CD4-positive, alpha-beta T cell treated with Interleukin-15 for 4 hours (primary cell): ENCODE results near the gene STX1B.

Experiments
- DNase-seq: peaks from one replicate; pipeline ENCODE4 v3.0.0-alpha.2; 2020; ENCODE audit warnings: low spot score

Gene STX1B

DNA sequence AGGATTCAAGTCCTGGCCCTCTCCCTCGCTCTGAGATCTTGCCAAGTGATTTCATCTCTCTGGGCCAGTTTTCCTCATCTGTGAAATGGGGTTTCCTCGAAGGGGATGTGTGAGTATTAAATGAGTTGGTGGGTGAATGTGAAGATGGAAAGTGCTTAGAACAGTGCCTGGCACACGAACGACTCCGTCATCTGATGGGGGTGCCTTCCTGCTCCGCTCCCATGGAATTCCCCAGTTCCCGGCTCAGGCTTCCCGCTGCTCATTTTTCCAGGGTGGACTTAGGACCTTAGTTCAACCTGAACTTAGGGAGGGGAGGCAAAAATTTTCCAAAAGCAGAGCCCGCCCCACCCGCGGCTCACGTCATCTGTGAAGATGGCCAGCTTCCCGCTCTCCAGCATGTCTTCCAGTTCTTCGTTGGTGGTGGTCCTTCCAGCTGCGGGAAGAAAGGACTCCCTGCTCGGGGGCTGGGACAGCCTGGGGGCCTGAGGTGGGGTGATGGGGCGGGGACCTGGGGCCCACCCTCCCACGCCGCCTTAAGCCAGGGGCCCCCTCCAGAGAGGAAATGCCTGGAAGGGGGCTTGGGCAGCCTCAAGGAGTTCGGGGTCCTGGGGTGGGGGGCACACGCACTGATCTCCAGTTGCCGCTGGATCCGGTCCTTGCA is 14.0 kb downstream of the STX1B start:
- DNase-seq: no peak

DNA sequence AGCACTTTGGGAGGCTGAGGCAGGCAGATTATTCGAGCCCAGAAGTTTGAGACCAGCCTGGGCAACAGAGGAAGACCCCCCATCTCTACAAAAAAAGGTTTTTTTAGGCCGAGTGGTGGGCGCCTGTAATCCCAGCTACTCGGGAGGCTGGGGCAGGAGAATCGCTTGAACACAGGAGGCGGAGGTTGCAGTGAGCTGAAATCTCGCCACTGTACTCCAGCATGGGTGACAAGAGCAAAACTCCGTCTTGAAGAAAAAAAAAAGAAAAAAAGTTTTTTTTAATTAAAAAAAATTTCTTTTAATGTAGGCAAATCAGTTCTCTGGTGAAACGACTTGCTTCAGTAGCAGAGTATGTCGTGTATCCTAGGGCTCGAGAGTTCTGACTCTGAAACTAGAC is 14.5 kb downstream of the STX1B start:
- no peak for DNase-seq

DNA sequence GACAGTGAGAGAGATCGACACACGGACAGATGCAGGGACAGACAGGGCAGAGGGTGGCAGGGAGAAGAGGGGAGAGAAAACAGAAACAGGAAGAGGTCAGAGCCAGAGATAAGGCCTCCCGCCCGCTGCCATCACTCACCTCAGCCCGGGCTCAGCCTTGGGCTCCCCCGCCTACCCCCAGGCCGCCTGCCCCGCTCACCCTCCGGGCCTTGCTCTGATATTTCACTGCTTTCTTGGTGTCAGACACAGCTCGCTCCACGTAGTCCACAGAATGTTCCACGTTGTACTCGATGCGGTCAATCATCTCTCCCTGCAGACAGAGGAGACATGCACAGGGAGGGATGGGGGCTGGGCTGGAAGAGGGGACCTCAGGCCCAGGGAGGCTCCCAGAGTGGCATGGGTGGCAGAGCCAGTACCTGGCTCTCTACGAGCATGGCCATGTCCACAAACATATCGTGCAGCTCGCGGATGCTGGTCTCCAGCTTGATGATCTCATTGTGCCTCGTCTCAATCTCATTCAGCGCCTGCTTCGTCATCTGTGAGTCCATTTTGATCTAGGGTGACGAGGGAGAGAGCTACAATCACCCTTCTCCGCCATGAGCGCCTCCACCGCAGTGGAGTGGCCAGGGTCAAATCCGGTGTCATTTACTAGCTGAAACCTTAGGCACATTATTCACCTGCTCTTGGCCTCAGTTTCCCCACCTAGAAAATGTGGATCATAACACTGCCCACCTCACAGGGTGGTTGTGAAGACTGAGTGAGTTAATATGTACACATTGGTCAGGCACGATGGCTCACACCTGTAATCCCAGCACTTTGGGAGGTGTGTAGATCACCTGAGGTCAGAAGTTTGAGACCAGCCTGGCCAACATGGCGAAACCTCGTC is 17.3 kb downstream of the STX1B start:
- no peak for DNase-seq

DNA sequence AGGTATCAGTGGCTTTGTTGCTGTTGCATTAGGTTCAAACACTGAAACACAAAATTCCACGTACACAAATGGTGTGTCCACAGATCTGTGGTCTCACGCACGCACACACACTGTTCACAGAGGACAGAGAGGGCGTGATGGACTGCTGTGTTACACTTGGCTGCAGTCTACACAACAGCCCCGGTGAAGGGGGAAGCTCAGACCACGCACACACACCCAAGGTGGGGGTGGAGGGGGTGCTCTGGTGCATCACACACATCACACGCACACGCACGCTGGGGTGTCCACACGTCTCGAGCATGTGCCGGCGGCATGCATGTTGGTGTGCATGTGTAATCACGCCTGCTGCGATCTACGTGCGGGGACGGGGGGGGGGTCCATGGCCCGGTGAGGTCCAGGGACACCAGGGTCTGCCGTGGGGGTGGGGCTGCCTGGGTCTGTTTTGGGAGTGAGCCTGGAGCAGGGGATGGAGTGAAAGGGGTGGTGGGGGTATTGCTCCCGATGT is 18.1 kb downstream of the STX1B start:
- no peak for DNase-seq

DNA sequence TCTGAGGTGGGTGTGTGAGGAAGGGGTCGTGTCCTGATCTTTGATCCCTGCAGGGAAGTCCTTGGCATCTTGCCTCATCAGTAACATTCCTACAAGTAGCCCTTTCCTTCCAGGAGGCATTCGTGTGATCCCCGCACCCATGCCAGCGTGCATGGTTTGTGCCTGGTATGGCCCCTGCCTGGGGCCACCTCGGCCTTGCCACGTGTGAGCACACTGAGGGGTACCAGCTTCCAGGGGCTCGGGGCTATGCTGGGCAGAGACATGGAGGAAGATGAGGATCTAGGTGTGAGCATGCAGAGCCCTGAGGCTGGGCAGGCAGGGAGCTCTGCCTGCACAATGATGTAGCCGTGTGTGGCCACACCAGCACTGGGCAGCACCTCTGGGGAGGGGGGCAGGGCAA is 19.4 kb downstream of the STX1B start:
- DNase-seq: no peak

DNA sequence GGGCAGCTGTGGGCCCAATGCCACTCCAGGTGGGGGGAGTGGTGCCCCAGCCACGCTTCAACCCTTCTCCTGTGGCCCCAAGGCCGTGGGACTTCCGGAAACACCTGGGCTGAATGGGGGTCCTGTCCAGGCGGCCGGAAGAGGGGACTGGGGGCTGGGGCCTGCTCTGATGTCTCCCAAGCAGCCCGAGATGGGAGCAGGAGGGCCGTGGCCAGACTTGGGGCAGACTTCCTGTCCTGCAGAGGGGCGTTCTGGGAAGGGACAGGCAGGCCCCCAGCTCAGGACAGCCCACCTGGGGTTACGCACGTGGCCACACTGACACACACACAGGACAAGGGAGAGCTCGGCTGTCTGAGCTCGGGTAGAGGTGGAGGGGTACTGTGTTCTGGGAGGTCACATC is 20.3 kb downstream of the STX1B start:
- DNase-seq: no peak

DNA sequence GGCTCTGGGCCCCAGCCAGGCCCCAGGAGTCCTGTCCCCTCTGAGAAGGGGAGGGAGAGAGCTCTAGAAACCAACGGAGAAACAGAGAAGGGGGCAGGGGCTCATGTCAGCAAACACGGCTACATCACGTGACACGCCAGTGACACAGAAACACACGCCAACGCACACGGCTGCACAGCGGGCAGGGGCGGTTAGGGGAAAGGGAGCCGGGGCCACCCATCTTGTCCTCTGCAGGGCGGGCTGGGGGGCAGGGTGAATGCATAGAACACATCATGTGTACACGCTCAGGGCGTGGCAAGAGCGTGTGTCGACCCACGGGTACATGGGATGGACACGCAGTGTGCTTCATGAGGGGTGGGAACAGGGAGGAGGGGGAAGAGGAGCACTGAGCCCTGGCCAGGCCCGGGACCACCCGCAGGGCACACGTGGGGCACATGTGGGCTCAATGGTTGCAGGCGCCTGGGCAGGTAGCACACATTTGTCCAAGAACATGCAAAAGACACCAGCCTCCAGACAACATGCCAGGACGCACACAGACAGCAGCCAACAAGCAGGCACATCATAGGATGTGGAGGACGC is 20.9 kb downstream of the STX1B start:
- DNase-seq: no peak

DNA sequence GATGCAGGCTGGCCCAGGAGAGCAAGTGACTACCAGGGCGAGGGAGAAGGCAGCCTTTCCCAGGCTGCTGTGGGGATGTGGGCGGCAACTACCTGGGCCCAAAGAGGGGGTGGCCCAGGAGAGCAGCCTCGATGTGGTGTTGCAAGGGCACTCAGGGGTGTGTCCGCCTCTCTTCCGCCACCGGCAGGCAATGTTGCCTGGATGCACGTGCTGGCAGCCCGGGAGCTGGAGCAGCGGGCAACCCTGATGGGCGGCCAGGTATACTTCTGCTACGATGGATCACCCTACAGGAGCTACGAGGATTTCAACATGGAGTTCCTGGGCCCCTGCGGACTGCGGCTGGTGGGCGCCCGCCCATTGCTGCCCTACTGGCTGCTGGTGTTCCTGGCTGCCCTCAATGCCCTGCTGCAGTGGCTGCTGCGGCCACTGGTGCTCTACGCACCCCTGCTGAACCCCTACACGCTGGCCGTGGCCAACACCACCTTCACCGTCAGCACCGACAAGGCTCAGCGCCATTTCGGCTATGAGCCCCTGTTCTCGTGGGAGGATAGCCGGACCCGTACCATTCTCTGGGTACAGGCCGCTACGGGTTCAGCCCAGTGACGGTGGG is 22.8 kb downstream of the STX1B start:
- DNase-seq: no peak

DNA sequence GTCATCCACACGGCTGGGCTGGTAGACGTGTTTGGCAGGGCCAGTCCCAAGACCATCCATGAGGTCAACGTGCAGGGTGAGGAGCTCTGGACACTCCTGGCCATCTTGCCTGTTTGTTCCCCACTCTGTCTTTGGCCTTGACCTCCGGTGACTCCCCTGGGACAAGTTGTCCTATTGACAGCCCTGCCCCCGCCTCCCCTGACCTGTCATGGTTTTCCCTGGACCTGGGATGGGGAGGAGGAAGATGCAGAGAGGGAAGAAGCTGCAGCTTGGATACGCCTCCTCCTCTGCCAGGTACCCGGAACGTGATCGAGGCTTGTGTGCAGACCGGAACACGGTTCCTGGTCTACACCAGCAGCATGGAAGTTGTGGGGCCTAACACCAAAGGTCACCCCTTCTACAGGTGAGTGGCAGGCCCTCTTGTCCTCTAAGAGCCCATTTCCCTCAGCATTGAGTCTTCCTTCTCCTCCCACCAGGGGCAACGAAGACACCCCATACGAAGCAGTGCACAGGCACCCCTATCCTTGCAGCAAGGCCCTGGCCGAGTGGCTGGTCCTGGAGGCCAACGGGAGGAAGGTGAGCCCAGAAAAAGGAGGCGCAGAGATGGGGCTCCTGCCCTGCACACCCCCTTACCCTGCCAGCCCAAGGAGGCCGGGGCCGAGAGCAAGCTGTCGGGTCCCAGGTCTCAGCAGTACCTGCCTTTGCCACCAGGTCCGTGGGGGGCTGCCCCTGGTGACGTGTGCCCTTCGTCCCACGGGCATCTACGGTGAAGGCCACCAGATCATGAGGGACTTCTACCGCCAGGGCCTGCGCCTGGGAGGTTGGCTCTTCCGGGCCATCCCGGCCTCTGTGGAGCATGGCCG is 24.1 kb downstream of the STX1B start:
- no peak for DNase-seq

DNA sequence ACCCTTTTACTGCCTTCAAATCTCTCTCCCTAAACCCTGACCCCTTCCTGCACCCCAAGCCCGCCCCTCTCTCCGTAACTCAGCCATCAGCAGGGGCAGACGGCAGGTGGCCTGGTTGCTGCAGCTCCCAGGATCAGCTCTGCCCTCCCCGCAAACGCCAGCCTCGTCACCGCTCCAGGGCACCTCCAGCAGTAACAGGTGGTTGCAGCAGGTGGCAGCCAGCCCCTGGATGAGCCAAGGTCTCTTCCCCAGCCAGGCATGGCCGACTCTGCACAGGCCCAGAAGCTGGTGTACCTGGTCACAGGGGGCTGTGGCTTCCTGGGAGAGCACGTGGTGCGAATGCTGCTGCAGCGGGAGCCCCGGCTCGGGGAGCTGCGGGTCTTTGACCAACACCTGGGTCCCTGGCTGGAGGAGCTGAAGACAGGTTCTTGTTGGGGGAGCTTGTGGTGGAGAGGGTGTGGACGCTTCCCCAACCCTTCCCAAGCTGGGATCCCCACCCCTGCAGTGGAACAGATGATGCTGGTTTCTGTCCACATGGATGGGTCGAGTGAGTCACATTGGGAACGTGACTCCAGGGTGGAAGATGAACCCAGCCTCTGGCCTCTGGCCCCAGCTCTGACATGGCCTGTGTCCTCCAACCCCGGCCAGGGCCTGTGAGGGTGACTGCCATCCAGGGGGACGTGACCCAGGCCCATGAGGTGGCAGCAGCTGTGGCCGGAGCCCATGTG is 24.9 kb downstream of the STX1B start:
- no peak for DNase-seq

DNA sequence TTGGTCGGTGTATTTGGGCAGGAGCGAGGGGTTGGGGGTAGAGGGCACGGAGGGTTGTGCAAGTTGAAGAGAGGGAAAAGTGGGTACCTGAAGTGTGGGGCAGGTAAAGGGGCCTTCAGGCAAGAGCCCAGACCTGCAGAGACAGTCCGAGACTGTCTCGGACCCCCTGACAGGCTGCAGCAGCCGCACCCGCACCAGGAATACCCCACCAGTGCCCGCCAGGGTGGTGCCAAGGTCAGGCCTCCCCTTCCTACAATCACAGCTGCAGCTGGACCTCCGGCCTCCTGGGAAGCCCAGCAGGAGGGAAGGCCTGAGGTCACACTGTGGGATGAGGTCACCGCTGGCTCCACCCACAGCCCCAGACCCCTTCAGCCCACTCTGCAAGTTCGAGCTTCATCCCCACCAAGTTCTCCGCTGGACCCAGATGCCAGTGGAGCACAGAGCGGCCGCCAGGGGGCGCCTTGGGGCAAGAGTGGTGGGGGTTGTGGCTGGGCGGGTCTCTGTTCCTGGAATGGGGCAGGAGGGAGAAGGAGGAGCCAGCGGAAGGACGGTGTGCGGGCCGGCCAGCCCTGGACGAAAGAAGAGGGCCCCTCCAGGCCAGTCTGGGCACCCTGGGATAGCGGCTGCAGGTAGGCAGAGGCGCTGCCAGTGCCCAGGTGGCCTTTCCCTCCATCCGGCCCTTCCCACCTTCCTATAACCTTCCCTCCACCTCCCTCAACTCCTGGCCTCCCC is 25.6 kb downstream of the STX1B start, which contains the start of gene HSD3B7:
Gene HSD3B7 (plus strand): TSS at position 539 of the 732 bp plus-strand sequence. CDS start 452 bp downstream, outside the sequence.
- DNase-seq: peak; percentile 77

DNA sequence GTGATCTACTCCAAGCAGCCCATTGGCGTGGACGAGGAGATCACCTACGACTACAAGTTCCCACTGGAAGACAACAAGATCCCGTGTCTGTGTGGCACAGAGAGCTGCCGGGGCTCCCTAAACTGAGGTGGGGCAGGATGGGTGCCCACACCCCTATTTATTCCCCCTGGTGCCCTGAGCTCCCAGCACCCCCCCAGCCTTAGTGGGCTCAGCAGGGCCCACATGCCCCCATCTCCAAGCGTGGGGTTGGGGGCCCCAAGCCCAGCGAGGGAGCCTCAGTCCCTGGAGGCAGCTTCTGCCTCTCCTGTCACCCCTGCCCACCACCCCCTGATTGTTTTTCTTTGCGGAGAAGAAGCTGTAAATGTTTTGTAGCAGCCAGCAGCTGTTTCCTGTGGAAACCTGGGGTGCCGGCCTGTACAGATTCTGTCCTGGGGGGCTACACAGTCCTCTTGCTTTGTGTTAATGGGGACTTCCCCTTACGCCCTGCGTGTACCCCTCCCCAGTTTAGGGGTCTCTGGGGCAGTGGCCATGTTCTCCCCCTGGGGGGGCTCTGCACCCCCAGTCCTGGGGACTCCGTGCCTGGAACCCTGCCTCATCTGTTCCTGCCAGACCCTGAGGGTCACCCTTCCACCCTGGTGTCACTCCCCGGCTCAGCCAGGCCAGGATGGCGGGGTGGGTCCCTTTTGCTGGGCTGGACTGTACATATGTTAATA is 26.4 kb downstream of the STX1B start:
- no peak for DNase-seq

DNA sequence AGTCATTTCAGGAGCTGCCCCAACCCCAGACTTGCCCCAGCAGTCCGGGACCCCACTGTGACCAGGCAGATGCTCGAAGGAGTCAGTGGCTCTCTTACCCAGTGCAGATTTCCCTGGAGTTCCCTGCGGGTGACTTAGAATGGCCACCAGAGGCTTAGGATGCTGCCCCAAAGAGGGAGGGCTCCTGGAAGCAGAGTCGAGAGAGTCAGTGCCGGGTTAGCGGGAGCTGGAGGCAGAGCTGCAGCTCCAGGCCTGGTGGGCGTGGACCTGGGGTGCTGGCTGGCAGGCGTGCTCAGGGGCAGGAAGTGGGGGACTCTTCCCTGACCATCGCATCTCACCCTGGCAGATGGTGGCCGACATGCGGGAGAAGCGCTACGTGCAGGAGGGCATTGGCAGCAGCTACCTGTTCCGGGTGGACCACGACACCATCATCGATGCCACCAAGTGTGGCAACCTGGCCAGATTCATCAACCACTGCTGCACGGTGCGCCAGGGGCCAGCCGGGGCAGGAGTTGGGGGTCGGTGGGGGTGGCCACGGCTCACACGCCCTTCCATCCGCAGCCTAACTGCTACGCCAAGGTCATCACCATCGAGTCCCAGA is 27.0 kb downstream of the STX1B start:
- no peak for DNase-seq

DNA sequence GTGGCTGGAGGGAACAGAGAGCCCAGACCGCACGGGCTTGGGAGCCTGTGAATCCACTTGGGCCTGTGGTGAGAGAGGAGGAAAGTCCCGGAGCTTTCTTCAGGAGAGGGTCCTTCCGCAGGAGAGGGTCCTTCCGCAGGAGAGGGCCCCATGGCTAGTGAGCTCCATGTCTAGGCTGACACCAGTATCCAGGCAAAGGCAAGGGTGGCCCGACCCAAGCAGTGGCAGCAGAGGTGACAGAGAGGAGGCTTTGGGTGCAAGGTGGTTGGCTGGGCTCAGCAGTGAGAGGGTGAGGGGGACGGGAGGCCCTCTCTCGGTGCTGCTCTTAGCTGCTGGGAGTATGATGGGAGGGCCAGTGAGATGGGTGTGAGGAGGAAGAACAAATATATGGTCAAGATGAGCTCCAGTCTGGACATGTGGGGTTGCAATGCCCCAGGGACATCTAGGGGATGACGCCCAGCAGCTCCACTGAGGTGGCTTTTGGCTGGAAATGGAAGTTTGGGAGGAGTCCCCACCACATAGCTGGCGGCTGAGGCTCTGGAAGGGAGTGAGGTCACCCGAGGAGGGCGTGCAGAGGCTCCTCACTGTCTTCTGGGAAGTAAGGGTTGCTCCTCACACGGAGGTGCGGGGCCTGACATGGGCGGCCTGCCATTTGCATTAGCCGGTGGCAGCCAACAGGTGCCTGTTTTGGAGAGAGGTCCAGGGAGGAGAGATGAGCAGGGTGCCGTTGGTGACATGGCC is 27.7 kb downstream of the STX1B start:
- no peak for DNase-seq

DNA sequence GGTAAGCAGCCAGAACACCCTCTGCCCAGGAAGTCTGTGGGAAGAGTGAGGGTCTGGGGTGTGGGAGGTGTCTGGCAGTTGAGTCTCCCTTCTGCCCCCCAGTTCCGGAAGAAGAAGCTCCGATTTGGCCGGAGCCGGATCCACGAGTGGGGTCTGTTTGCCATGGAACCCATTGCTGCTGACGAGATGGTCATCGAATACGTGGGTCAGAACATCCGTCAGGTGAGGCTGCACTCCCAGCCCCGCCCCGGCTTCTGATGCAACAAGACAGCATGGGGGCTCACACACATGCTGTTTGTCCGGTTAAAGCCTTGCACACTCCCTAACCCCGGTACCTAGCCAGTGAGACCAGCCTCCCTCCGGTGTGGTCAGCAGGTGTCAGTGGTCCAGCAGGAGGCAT is 29.5 kb downstream of the STX1B start:
- no peak for DNase-seq

DNA sequence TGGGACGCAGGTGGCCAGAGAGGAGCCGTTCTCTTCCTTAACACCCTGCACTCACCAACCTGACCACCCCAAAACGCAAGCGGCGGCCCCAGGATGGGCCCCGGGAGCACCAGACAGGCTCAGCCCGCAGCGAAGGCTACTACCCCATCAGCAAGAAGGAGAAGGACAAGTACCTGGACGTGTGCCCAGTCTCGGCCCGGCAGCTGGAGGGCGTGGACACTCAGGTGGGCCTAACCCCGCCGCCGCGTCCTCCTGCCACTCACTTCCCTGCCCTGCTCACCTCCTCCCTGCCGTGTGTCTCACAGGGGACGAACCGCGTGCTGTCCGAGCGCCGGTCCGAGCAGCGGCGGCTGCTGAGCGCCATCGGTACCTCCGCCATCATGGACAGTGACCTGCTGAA is 30.0 kb downstream of the STX1B start:
- no peak for DNase-seq

DNA sequence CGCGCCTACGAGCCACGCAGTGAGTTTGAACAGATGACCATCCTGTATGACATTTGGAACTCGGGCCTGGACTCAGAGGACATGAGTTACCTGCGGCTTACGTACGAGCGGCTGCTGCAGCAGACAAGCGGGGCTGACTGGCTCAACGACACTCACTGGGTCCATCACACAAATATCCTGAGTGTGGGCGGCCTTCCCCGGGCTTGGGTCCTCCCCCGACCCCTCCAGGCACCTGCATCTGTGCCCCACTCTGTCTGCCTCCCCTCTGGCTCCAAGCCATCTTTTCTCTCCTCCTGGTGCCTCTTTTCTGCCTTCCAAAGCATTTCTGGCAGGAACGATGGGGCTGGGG is 30.4 kb downstream of the STX1B start:
- DNase-seq: no peak
